Caco-2 (cell line): Measurements from ENCODE around the gene FAM234A. TPM values are rescaled to one million over a fixed set of nuclear protein-coding genes. Genes with fewer than 3 reads are reported as not detected.

Experiments
- BruUV-seq: library from RNA; stranded (reverse); fragments of 400-500 nt; replicated peaks from 2 replicates; lab custom pipeline; 2021; lab: Mats Ljungman, UMichigan
- CTCF ChIA-PET: fragments of 300-600 bp; sonication (Branson Sonifier 250); formaldehyde crosslinking; loops from one replicate; lab custom pipeline; 2022; ENCODE audit warnings: antibody characterized with exemption; lab: Charles Lee
- POLR2A ChIA-PET: fragments of 300-600 bp; sonication (Branson Sonifier 250); formaldehyde crosslinking; loops from one replicate; lab custom pipeline; 2022; ENCODE audit warnings: antibody characterized with exemption; lab: Charles Lee
- DNase-seq, 2 experiments: peaks; one replicate each; pipeline versions ENCODE4 v3.0.0 to v3.0.0-alpha.2; 2020 to 2022
- H3K27me3 ChIP-seq: replicated peaks from 2 replicates; pipeline ENCODE4 v1.6.0; 2011; ENCODE audit warnings: low read length; ENCODE audit not compliant: control insufficient read depth, insufficient read depth
- H3K36me3 ChIP-seq: 2 replicates; pipeline ENCODE4 v1.5.1; 2011; ENCODE audit warnings: low read length; ENCODE audit not compliant: control insufficient read depth, insufficient read depth
- H3K4me1 ChIP-seq: fragments of 250-450 bp; sonication (Bioruptor Pico); 2 replicates; pipeline ENCODE4 v1.5.1; 2020; ENCODE audit warnings: mild to moderate bottlenecking
- H3K4me3 ChIP-seq: 2 replicates; pipeline ENCODE4 v1.5.1; 2011; ENCODE audit warnings: low read depth, mild to moderate bottlenecking, control low read depth, low read length
- H3K9me3 ChIP-seq: fragments of 250-450 bp; sonication (Bioruptor Pico); 2 replicates; pipeline ENCODE4 v1.5.1; 2020; ENCODE audit warnings: mild to moderate bottlenecking, moderate library complexity
- H3K27ac Mint-ChIP-seq: one replicate; pipeline ENCODE4 v1.8.0; 2022; ENCODE audit warnings: mixed read lengths; ENCODE audit not compliant: unreplicated experiment
- H3K27me3 Mint-ChIP-seq: one replicate; pipeline ENCODE4 v1.8.0; 2022; ENCODE audit warnings: mixed read lengths; ENCODE audit not compliant: insufficient read depth, unreplicated experiment
- H3K36me3 Mint-ChIP-seq: one replicate; pipeline ENCODE4 v1.8.0; 2022; ENCODE audit warnings: mild to moderate bottlenecking, mixed read lengths; ENCODE audit not compliant: insufficient read depth, unreplicated experiment
- H3K4me1 Mint-ChIP-seq: one replicate; pipeline ENCODE4 v1.8.0; 2022; ENCODE audit warnings: low read depth, mixed read lengths; ENCODE audit not compliant: unreplicated experiment
- H3K4me3 Mint-ChIP-seq: one replicate; pipeline ENCODE4 v1.8.0; 2022; ENCODE audit warnings: mild to moderate bottlenecking, moderate library complexity, mixed read lengths; ENCODE audit not compliant: unreplicated experiment
- H3K9me3 Mint-ChIP-seq: one replicate; pipeline ENCODE4 v1.8.0; 2022; ENCODE audit warnings: mixed read lengths; ENCODE audit not compliant: unreplicated experiment
- intact Hi-C: fragments of 100-400 bp; cut with micrococcal nuclease; formaldehyde crosslinking; loops from one replicate; pipeline ENCODE4 v1.10.0; 2022; ENCODE audit not compliant: unreplicated experiment
- total RNA-seq: library from RNA; stranded (reverse); gene quantifications from 2 replicates; pipeline ENCODE4 v1.2.3, GENCODE V29; 2022
- TF ChIP-seq, protein P1 (sequence below), 2 experiments: fragments of 200-600 bp in 1 of 2; IDR thresholded peaks; 1 replicate in 1 of 2; 2 replicates in 1 of 2; pipeline versions ENCODE4 v1.5.1 to v1.8.0; 2011 to 2022; ENCODE audit warnings: antibody characterized with exemption in 1 of 2, control low read depth in 1 of 2, inconsistent platforms in 1 of 2, low read depth in 1 of 2, low read length in 1 of 2, mild to moderate bottlenecking in 1 of 2, moderate library complexity in 1 of 2; ENCODE audit not compliant: insufficient read depth in 1 of 2, severe bottlenecking in 1 of 2, unreplicated experiment in 1 of 2

Gene FAM234A
- total RNA-seq, 1 experiment from 2014 or later: 77.7 TPM

DNA sequence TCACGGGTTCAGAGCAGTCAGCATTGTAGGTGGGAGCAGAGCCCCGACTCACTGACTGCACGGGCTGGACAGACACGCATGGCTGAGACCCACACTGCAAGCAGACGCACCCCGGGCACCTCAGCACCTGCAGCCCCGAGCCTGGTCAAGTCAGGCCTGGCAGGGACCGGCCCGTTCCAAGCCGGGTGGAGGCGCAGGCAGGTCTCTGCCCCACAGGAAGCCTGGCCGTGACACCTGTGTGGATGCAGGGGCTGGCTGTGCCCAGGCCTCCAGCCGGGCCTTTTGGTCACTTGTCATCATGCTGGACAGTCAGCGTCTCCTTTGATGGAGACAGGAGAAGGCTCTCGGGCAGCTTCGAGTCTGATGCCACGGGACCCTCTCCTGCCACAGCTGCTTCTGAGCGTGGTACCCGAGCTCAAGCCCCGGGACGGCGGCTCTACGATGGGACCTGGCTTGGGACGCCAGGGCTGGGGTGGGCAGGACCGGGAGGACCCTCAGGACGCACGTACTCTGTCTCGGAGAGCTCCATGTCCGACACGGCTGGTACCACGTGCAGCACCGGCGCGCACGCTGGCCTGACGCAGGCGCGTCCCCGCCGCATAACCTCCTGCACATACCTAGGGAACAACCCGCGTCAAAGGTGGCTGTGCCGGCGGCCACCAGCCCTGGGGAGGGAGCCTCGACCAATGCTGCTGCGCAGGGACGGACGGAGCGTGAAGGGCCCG lies 56.2 kb downstream of the FAM234A start:
- ChIA-PET CTCF (interaction anchor here (0.6 kb wide), 1 partner anchor 44 kb away, joined by 4 read pairs; no protein-coding TSS in a partner anchor), POLR2A (no interaction called here)
- DNase-seq: no peak
- H3K4me3 Mint-ChIP-seq: no peak overlapping the region
- H3K27me3 Mint-ChIP-seq: no peaks in the 10 kb centered on the region
- intact Hi-C loops: no loop called here
- H3K36me3 ChIP-seq: no peaks in the 10 kb centered on the region; the same call in 1 of the 2 replicates
- no peaks in the 10 kb centered on the region for H3K4me1 ChIP-seq
- no TSS peak for BruUV-seq
- no peaks in the 10 kb centered on the region for H3K4me1 Mint-ChIP-seq
- peaks cover 44% of the 10 kb centered on the region for H3K36me3 Mint-ChIP-seq
- H3K27ac Mint-ChIP-seq: no peak overlapping the region
- TF ChIP-seq, protein P1, sequence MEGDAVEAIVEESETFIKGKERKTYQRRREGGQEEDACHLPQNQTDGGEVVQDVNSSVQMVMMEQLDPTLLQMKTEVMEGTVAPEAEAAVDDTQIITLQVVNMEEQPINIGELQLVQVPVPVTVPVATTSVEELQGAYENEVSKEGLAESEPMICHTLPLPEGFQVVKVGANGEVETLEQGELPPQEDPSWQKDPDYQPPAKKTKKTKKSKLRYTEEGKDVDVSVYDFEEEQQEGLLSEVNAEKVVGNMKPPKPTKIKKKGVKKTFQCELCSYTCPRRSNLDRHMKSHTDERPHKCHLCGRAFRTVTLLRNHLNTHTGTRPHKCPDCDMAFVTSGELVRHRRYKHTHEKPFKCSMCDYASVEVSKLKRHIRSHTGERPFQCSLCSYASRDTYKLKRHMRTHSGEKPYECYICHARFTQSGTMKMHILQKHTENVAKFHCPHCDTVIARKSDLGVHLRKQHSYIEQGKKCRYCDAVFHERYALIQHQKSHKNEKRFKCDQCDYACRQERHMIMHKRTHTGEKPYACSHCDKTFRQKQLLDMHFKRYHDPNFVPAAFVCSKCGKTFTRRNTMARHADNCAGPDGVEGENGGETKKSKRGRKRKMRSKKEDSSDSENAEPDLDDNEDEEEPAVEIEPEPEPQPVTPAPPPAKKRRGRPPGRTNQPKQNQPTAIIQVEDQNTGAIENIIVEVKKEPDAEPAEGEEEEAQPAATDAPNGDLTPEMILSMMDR (IDR thresholded peaks at IDR 0.05; ENCODE audit: insufficient read depth in 1 of 2, low read depth in 1 of 2, low read length in 1 of 2, severe bottlenecking in 1 of 2, unreplicated experiment in 1 of 2): no peak
- H3K27me3 ChIP-seq: no peaks in the 10 kb centered on the region
- no peaks in the 10 kb centered on the region for H3K9me3 Mint-ChIP-seq
- no peak overlapping the region for H3K4me3 ChIP-seq
- no peaks in the 10 kb centered on the region for H3K9me3 ChIP-seq

DNA sequence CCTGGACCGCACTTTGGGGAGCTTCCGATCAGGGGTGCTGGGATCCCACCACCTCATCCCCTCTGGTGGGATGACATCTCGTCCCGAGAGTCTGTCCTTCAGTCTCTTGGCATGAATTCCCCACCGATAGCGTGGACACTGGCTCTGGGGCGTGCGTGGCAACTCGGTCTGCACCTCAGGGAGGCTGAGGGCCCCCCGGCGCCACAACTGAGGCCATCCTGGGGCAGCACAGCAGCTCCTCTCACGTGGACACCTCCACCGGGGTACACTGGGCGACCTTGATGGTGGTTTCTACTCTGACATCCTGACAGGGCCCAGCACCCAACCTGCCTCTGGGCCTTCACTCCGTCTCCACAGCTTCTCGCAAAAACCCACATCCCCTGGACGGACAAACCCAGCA lies 56.9 kb downstream of the FAM234A start:
- CTCF ChIA-PET: no interaction called here
- no peaks in the 10 kb centered on the region for H3K9me3 Mint-ChIP-seq
- H3K4me3 ChIP-seq: no peak overlapping the region

GRCh38 chr16:293043-293775 lies 58.6 kb downstream of the FAM234A start:
- TF ChIP-seq, protein P1 (IDR thresholded peaks at IDR 0.05; ENCODE audit: insufficient read depth in 1 of 2, low read depth in 1 of 2, low read length in 1 of 2, severe bottlenecking in 1 of 2, unreplicated experiment in 1 of 2): no peak
- ChIA-PET CTCF (no interaction called here), POLR2A (no interaction called here)
- DNase-seq: no peak
- H3K27me3 ChIP-seq: no peaks in the 10 kb centered on the region
- Mint-ChIP-seq H3K9me3 (no peaks in the 10 kb centered on the region), H3K27ac (no peak overlapping the region), H3K4me1 (no peaks in the 10 kb centered on the region), H3K27me3 (no peaks in the 10 kb centered on the region), H3K4me3 (no peak overlapping the region), H3K36me3 (peaks cover 36% of the 10 kb centered on the region)
- no peak overlapping the region for H3K4me3 ChIP-seq
- no peaks in the 10 kb centered on the region for H3K9me3 ChIP-seq
- intact Hi-C loops: no loop called here
- BruUV-seq: no TSS peak
- H3K4me1 ChIP-seq: no peaks in the 10 kb centered on the region
- H3K36me3 ChIP-seq: no peaks in the 10 kb centered on the region; the same call in 1 of the 2 replicates

More for the DNA sequence above, 56.9 kb downstream of the FAM234A start:
- Mint-ChIP-seq H3K4me1 (no peaks in the 10 kb centered on the region), H3K27me3 (no peaks in the 10 kb centered on the region), H3K36me3 (peaks cover 44% of the 10 kb centered on the region), H3K4me3 (no peak overlapping the region), H3K27ac (no peak overlapping the region)
- intact Hi-C loops: no loop called here
- no TSS peak for BruUV-seq
- Histone ChIP-seq H3K36me3 (no peaks in the 10 kb centered on the region; the same call in 1 of the 2 replicates), H3K27me3 (no peaks in the 10 kb centered on the region), H3K4me1 (no peaks in the 10 kb centered on the region), H3K9me3 (no peaks in the 10 kb centered on the region)
- DNase-seq: no peak
- POLR2A ChIA-PET: no interaction called here
- TF ChIP-seq, protein P1 (IDR thresholded peaks at IDR 0.05; ENCODE audit: insufficient read depth in 1 of 2, low read depth in 1 of 2, low read length in 1 of 2, severe bottlenecking in 1 of 2, unreplicated experiment in 1 of 2): no peak
